Fibroblast of pulmonary artery (primary cell): ENCODE data around the gene ARHGAP24.
A peak's percentile ranks its signal among the peaks of the same experiment; 100 is the strongest.

Experiments used
- DNase-seq: peaks from one replicate; pipeline ENCODE4 v3.0.0-alpha.2; 2010; ENCODE audit warnings: low read depth
- H3K4me3 ChIP-seq: replicated peaks from 2 replicates; pipeline ENCODE4 v1.5.1; 2011; ENCODE audit warnings: low read depth, mild to moderate bottlenecking, control low read depth, low read length, moderate library complexity
- TF ChIP-seq, protein P1 (sequence below): IDR thresholded peaks from 2 replicates; pipeline ENCODE4 v1.5.1; 2011; ENCODE audit warnings: mild to moderate bottlenecking, control low read depth, low read length, inconsistent platforms; ENCODE audit errors: missing control alignments

The ARHGAP24 gene

DNA sequence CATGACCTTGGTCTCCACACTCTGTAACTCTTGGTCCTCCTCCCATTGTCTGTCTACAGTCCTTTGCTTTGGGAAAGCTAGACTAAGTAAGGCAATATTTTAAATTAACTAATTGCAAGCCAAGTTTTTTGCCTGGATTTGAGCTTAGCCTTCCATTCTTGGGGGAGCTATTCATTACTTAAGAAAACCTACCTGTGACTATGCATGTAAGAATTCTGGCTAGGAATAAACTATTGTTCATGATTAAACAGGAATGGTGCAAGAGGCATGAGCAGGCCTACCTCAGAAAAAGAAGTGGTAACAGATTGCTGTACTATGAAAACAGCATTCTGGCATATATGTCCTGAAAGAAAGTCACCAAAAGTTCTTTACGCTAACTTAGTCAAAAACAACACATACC, 575.5 kb downstream of the ARHGAP24 start:
- TF ChIP-seq, protein P1, sequence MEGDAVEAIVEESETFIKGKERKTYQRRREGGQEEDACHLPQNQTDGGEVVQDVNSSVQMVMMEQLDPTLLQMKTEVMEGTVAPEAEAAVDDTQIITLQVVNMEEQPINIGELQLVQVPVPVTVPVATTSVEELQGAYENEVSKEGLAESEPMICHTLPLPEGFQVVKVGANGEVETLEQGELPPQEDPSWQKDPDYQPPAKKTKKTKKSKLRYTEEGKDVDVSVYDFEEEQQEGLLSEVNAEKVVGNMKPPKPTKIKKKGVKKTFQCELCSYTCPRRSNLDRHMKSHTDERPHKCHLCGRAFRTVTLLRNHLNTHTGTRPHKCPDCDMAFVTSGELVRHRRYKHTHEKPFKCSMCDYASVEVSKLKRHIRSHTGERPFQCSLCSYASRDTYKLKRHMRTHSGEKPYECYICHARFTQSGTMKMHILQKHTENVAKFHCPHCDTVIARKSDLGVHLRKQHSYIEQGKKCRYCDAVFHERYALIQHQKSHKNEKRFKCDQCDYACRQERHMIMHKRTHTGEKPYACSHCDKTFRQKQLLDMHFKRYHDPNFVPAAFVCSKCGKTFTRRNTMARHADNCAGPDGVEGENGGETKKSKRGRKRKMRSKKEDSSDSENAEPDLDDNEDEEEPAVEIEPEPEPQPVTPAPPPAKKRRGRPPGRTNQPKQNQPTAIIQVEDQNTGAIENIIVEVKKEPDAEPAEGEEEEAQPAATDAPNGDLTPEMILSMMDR: no peak
- no peak overlapping the region for H3K4me3 ChIP-seq
- peak; percentile 29 for DNase-seq
